Prostate gland (tissue), 2 donors: Measurements from ENCODE around the gene OSBPL7.

Source experiments
- CTCF ChIP-seq, 4 experiments: fragments of 200-600 bp in 2 of 4; fragments of 450-650 bp in 2 of 4; sonication (generic) in 2 of 4; IDR thresholded peaks; 1 replicate in 3 of 4; 2 replicates in 1 of 4; pipeline ENCODE4 v1.5.1; 2016 to 2019; ENCODE audit warnings: antibody characterized with exemption in 4 of 4, mild to moderate bottlenecking in 2 of 4, moderate library complexity in 2 of 4
- POLR2A ChIP-seq: fragments of 450-650 bp; IDR thresholded peaks from one replicate; pipeline ENCODE4 v1.6.1; 2016; ENCODE audit warnings: antibody characterized with exemption, mild to moderate bottlenecking

DNA sequence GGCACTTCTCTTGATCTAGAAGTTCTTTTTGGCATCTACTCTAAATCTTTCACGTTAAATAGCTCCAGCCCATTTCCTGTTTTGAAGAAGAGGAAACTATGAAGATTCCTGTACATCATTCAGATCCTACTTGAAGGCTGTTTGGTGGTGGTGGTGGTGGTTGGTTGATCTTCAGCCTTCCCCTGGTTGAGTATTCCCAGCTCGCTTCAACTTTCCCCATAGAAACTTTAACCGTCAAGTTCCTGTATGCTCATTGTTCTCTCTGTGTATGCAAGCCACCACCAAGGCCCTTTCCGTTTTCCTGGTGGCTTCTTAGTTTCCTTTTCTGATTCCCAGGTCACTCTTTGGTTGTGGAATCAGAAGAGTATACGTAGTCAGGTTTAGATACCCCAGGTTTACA lies 13.2 kb upstream of the OSBPL7 start:
- no peak for TF ChIP-seq POLR2A
- no peak for TF ChIP-seq CTCF (IDR thresholded peaks at IDR 0.05)
